Fibroblast of lung (primary cell): ENCODE results near the gene CBLC. TPM values are rescaled to one million over a fixed set of nuclear protein-coding genes. Genes with fewer than 3 reads are reported as not detected.
A peak's percentile ranks its signal among the peaks of the same experiment; 100 is the strongest.

ENCODE experiments used
- DNase-seq, 2 donors: peaks; one replicate each; pipeline versions ENCODE4 v3.0.0 to v3.0.0-alpha.2; 2010; ENCODE audit warnings: low read depth in 2 of 2
- H2AFZ ChIP-seq: 2 replicates; pipeline ENCODE4 v1.5.1; 2012; ENCODE audit warnings: low read length, control low read depth, inconsistent platforms
- H3K27ac ChIP-seq: 2 replicates; pipeline ENCODE4 v1.5.1; 2011; ENCODE audit warnings: low read length, control low read depth; ENCODE audit not compliant: insufficient read depth
- H3K27me3 ChIP-seq: 2 replicates; pipeline ENCODE4 v1.5.1; 2011; ENCODE audit warnings: mild to moderate bottlenecking, low read length; ENCODE audit not compliant: control insufficient read depth, insufficient read depth
- H3K36me3 ChIP-seq: 2 replicates; pipeline ENCODE4 v1.5.1; 2011; ENCODE audit warnings: low read length; ENCODE audit not compliant: control insufficient read depth, insufficient read depth
- H3K4me1 ChIP-seq: 2 replicates; pipeline ENCODE4 v1.5.1; 2011; ENCODE audit warnings: low read length; ENCODE audit not compliant: control insufficient read depth, insufficient read depth; ENCODE audit errors: extremely low read depth
- H3K4me2 ChIP-seq: 2 replicates; pipeline ENCODE4 v1.5.1; 2011; ENCODE audit warnings: low read length, control low read depth; ENCODE audit not compliant: insufficient read depth; ENCODE audit errors: extremely low read depth
- H3K4me3 ChIP-seq, 4 experiments: fragments of 200-600 bp in 1 of 4; sonication (generic) in 1 of 4; replicated peaks in 1 of 4; 2 replicates each; pipeline ENCODE4 v1.5.1; 2011 to 2016; ENCODE audit warnings: low read length in 4 of 4, low read depth in 3 of 4, mild to moderate bottlenecking in 3 of 4, control low read depth in 2 of 4, inconsistent platforms in 1 of 4, mixed read lengths in 1 of 4; ENCODE audit not compliant: insufficient read depth in 1 of 4; ENCODE audit errors: control extremely low read depth in 1 of 4
- H3K79me2 ChIP-seq: 2 replicates; pipeline ENCODE4 v1.5.1; 2012; ENCODE audit warnings: mild to moderate bottlenecking, low read length, inconsistent platforms; ENCODE audit not compliant: control insufficient read depth, insufficient read depth
- H3K9ac ChIP-seq: 2 replicates; pipeline ENCODE4 v1.5.1; 2011; ENCODE audit warnings: mild to moderate bottlenecking, low read length, control low read depth; ENCODE audit not compliant: insufficient read depth
- H3K9me3 ChIP-seq: 2 replicates; pipeline ENCODE4 v1.5.1; 2012; ENCODE audit warnings: low read depth, low read length; ENCODE audit not compliant: control insufficient read depth, insufficient read depth
- H4K20me1 ChIP-seq: 2 replicates; pipeline ENCODE4 v1.5.1; 2011; ENCODE audit warnings: low read length; ENCODE audit not compliant: control insufficient read depth, insufficient read depth; ENCODE audit errors: extremely low read depth
- CTCF ChIP-seq, 2 donors: IDR thresholded peaks in 1 of 2; conservative IDR thresholded peaks in 1 of 2; 1 replicate in 1 of 2; 2 replicates in 1 of 2; pipeline ENCODE4 v1.5.1; 2011 to 2012; ENCODE audit warnings: low read length in 2 of 2, control low read depth in 1 of 2, inconsistent platforms in 1 of 2, low read depth in 1 of 2, mild to moderate bottlenecking in 1 of 2
- EZH2 ChIP-seq: IDR thresholded peaks from 2 replicates; pipeline ENCODE4 v1.5.1; 2012; ENCODE audit warnings: low read length, control low read depth, mild to moderate bottlenecking; ENCODE audit errors: missing control alignments
- polyA plus RNA-seq, 2 donors: library from polyadenylated mRNA; depleted of rRNA in 1 of 2; stranded (reverse) in 1 of 2; unstranded in 1 of 2; fragments of >200 nt; gene quantifications; 2 replicates each; pipeline ENCODE4 v1.2.1, GENCODE V29; 2011 to 2012; ENCODE audit warnings: missing spikeins in 1 of 2
- total RNA-seq: library from RNA; depleted of rRNA; stranded (reverse); fragments of >200 nt; gene quantifications from 2 replicates; pipeline ENCODE4 v1.2.1, GENCODE V29; 2014

Gene CBLC
- total and polyA plus RNA-seq, 2 donors (not counting 1 experiment from before 2014, with no cell fraction given), result 0.33 TPM; not detected in 1

DNA sequence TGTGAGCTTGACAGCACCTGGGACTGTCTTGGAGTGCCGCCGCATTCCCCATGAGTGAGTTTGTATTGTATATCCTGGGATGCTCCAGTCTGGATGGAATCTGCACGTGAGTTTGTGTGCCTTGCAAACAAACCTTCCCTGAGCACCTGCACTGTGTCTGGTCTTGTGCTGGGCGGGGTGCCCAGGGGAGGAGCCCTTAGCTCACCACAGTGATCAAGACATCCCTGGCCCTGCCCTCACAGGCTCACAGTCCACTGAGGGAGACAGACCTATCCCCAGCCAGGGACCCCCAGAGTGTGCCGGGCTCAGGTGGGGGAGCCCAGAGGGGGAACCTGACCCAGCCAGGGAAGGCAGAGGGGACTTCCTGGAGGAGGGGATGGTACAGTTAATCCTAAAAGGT lies 29.5 kb downstream of the CBLC start:
- no peak for DNase-seq
- TF ChIP-seq CTCF (conservative IDR thresholded peaks at IDR 0.05 in 1 of 2, IDR thresholded peaks at IDR 0.05 in 1 of 2; ENCODE audit: low read depth in 1 of 2, low read length in 2 of 2) (no peak), EZH2 (no peak)
- Histone ChIP-seq H3K4me2 (no peak overlapping the region), H3K9ac (no peak overlapping the region), H3K9me3 (no peaks in the 10 kb centered on the region), H3K27ac (no peak overlapping the region), H3K27me3 (no peaks in the 10 kb centered on the region), H3K36me3 (no peaks in the 10 kb centered on the region), H4K20me1 (no peaks in the 10 kb centered on the region), H3K79me2 (no peaks in the 10 kb centered on the region), H2AFZ (no peak overlapping the region), H3K4me1 (peaks cover 11% of the 10 kb centered on the region), H3K4me3 (no peak overlapping the region)

DNA sequence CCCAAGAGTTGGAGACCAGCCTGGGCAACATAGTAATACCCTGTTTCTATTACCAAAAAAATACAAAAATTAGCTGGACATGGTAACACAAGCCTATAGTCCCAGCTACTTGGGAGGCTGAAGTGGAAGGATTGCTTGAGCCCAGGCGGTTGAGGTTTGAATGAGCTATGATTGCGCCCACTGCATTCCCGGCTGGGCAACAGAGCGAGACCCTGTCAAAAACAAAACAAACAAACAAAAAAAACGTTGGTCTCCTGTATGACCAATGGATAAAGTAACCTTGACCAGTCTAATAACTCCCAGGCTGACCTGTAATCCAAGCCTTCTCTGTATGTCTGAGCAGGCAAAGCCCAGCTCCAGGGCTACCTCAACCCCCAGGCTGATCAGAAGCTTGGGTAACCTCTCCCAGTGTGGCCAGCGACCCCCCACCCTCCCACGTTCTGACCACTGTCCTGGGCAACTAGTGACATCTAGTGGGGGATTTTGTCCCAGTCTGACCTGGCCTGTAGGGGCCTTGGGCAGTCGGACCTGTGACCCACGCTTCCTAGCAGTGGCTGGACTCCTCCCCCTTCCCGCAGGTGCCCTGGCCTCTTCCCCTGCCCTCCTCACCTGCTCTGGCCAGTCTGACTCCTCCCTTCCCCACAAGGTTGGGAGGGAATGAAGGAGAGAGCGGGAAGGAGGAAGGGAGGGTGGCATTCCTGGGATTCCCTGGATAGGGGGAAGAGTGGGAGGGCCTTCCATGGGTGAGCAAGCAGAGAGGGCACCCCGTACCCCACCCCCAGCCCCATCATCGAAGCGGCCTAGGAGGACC lies 30.2 kb downstream of the CBLC start:
- H3K4me3 ChIP-seq, result no peak overlapping the region
- peaks cover 11% of the 10 kb centered on the region for H3K4me1 ChIP-seq
- H3K9ac ChIP-seq, result no peak overlapping the region
- no peaks in the 10 kb centered on the region for H3K36me3 ChIP-seq
- no peaks in the 10 kb centered on the region for H3K79me2 ChIP-seq
- peak; percentile 43 to 60 for DNase-seq
- TF ChIP-seq CTCF (conservative IDR thresholded peaks at IDR 0.05 in 1 of 2, IDR thresholded peaks at IDR 0.05 in 1 of 2; ENCODE audit: low read depth in 1 of 2, low read length in 2 of 2), result peak; percentile 48 to 56
- TF ChIP-seq EZH2, result no peak
- no peak overlapping the region for H3K27ac ChIP-seq
- no peak overlapping the region for H2AFZ ChIP-seq
- no peaks in the 10 kb centered on the region for H3K27me3 ChIP-seq
- H4K20me1 ChIP-seq, result no peaks in the 10 kb centered on the region
- no peak overlapping the region for H3K4me2 ChIP-seq
- H3K9me3 ChIP-seq, result no peaks in the 10 kb centered on the region

GRCh38 chr19:44808463-44809371 lies 31.0 kb downstream of the CBLC start, which contains the start of gene BCAM:
Gene BCAM (plus strand): TSS chr19:44809103. CDS start chr19:44809125, 22 bp downstream.
- TF ChIP-seq CTCF (conservative IDR thresholded peaks at IDR 0.05 in 1 of 2, IDR thresholded peaks at IDR 0.05 in 1 of 2; ENCODE audit: low read depth in 1 of 2, low read length in 2 of 2) (no peak), EZH2 (no peak)
- H4K20me1 ChIP-seq, result no peaks in the 10 kb centered on the region
- peak; percentile 64 to 70 for DNase-seq
- H2AFZ ChIP-seq, result peak within 1 kb of the TSS; percentile 44
- peaks cover 5% of the 10 kb centered on the region for H3K36me3 ChIP-seq
- peaks cover 11% of the 10 kb centered on the region for H3K4me1 ChIP-seq
- H3K27ac ChIP-seq, result no peak within 1 kb of the TSS
- peak within 1 kb of the TSS; percentile 97 for H3K4me2 ChIP-seq
- peak within 1 kb of the TSS; percentile 62 for H3K9ac ChIP-seq
- H3K27me3 ChIP-seq, result no peaks in the 10 kb centered on the region
- no peaks in the 10 kb centered on the region for H3K79me2 ChIP-seq
- no peaks in the 10 kb centered on the region for H3K9me3 ChIP-seq
- peak within 1 kb of the TSS; percentile 60 to 72 (median 68) for H3K4me3 ChIP-seq
